Duodenal mucosa (tissue), 2 donors: Measurements from ENCODE around the gene CCDC91.
"Not testable (repeated sequence)": the region's sequence is repeated elsewhere in the genome, so short reads cannot be mapped to it uniquely, and the experiment has no call there.

Source experiments
- H3K27ac ChIP-seq: one replicate; pipeline ENCODE4 v1.7.0; 2013; ENCODE audit warnings: low read depth, low read length
- H3K27me3 ChIP-seq, 2 donors: one replicate each; pipeline ENCODE4 v1.7.0; 2013; ENCODE audit warnings: low read length in 2 of 2, control low read depth in 1 of 2; ENCODE audit not compliant: insufficient read depth in 2 of 2, control insufficient read depth in 1 of 2
- H3K36me3 ChIP-seq, 2 donors: one replicate each; pipeline ENCODE4 v1.7.0; 2013; ENCODE audit warnings: low read length in 2 of 2, control low read depth in 1 of 2; ENCODE audit not compliant: insufficient read depth in 2 of 2, control insufficient read depth in 1 of 2
- H3K4me1 ChIP-seq, 2 donors: one replicate each; pipeline ENCODE4 v1.7.0; 2013; ENCODE audit warnings: low read length in 2 of 2, control low read depth in 1 of 2; ENCODE audit not compliant: insufficient read depth in 2 of 2, control insufficient read depth in 1 of 2
- H3K4me3 ChIP-seq, 2 donors: one replicate each; pipeline ENCODE4 v1.7.0; 2013; ENCODE audit warnings: low read length in 2 of 2, low read depth in 1 of 2
- H3K9ac ChIP-seq, 2 donors: one replicate each; pipeline ENCODE4 v1.7.0; 2013; ENCODE audit warnings: low read length in 2 of 2, low read depth in 1 of 2
- H3K9me3 ChIP-seq, 2 donors: one replicate each; pipeline ENCODE4 v1.7.0; 2013; ENCODE audit warnings: low read length in 2 of 2, control low read depth in 1 of 2; ENCODE audit not compliant: control insufficient read depth in 1 of 2

Gene CCDC91

DNA sequence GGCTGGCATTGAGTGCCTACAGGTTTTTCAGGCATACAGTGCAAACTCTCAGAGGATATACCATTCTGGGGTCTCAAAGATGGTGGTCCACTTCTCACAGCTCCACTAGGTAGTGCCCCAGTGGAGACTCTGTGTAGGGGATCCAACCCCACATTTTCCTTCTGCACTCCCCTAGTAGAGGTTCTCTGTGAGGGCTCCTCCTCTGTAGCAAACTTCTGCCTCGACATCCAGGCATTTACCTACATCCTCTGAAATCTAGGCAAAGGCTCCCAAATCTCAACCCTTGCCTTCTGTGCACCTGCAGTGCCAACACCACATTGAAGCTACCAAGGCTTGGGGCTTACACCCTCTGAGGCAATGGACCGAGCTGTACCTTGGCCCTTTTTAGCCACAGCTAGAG, 179.2 kb downstream of the CCDC91 start:
- H3K9me3 ChIP-seq = peaks cover 24 to 38% of the 10 kb centered on the region in 2 donors
- H3K27ac ChIP-seq = no peak overlapping the region
- no peaks in the 10 kb centered on the region for H3K4me1 ChIP-seq
- H3K36me3 ChIP-seq = peaks cover 6 to 10% of the 10 kb centered on the region in 2 donors
- no peak overlapping the region for H3K9ac ChIP-seq
- H3K27me3 ChIP-seq = no peaks in the 10 kb centered on the region
- no peak overlapping the region for H3K4me3 ChIP-seq

DNA sequence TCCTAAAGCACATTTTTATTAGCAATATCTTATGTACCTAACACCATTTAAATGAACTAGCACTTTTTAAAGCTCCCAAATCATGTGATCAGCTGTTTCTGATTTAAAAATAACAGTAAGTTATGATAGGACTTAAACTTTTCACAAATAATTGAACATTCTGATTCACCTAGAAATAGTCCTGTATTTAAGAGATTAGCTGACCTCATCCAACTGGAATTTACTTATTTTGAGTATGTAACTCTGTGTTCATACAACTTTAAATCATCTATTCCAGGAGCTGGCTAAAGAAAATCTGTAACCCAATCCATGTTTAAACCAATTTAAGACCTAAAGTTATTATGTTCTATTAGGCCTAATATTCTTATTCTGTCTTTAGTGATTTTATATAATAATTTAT, 184.3 kb downstream of the CCDC91 start:
- no peaks in the 10 kb centered on the region for H3K4me1 ChIP-seq
- no peak overlapping the region for H3K9ac ChIP-seq
- H3K4me3 ChIP-seq = no peak overlapping the region
- peaks cover 0 to 3% of the 10 kb centered on the region in 2 donors for H3K36me3 ChIP-seq
- no peaks in the 10 kb centered on the region for H3K27me3 ChIP-seq
- H3K27ac ChIP-seq = no peak overlapping the region
- peaks cover 12 to 16% of the 10 kb centered on the region in 2 donors for H3K9me3 ChIP-seq

DNA sequence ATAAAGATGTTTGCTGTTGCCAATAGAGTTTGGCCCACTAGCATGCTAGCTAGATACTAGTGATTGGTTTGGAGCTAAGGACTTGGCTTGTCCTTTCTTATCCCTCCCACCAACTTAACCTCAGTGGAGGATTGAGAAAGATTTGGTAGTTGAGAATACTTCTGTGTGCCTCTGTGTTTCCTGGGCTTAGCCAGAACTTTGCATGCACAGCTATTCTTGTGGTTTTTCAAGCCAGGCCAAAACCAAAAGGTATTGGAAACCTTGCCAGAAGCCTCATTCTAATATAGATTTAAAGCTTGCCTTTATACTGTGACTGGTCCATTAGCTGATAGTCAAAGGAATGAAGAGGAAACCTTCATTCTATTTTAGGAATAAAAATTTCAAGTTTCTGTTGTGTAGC, 188.5 kb downstream of the CCDC91 start:
- no peaks in the 10 kb centered on the region for H3K27me3 ChIP-seq
- no peak overlapping the region for H3K27ac ChIP-seq
- H3K9me3 ChIP-seq = no peaks in the 10 kb centered on the region
- no peak overlapping the region for H3K4me3 ChIP-seq
- H3K9ac ChIP-seq = no peak overlapping the region
- H3K36me3 ChIP-seq = no peaks in the 10 kb centered on the region
- no peaks in the 10 kb centered on the region for H3K4me1 ChIP-seq

DNA sequence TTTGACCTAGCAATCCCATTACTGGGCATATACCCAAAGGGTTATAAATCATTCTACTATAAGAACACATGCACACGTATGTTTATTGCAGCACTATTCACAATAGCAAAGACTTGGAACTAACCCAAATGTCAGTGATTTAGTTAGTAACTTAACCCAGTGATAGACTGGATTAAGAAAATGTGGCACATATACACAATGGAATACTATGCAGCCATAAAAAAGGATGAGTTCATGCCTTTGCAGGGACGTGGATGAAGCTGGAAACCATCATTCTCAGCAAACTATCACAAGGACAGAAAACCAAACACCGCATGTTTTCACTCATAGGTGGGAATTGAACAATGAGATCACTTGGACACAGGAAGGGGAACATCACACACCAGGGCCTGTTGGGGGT, 189.5 kb downstream of the CCDC91 start:
- H3K4me3 ChIP-seq, H3K27ac ChIP-seq, H3K9ac ChIP-seq, H3K9me3 ChIP-seq, H3K27me3 ChIP-seq, H3K36me3 ChIP-seq, H3K4me1 ChIP-seq: not testable (repeated sequence)

DNA sequence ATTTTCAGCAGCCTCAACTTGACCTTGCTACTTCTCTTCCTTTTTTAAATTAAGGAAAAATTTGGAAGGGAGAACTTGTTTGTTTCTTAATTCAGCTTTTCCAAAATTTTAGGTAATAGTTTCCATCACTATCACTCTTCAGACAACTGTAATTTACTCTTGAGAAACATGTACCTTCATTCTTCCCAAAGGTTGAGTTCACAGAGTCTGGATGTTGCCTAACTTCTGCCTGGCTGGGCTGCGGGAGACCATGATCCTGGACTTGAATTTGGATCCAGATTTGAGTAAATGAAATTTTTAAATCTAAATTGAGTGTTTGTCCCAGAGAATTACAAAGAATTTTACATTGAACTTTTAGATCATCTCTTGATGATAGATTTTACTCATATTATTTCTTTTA, 193.1 kb downstream of the CCDC91 start:
- Histone ChIP-seq H3K27me3 (no peaks in the 10 kb centered on the region), H3K9ac (no peak overlapping the region), H3K9me3 (no peaks in the 10 kb centered on the region), H3K4me3 (no peak overlapping the region), H3K36me3 (no peaks in the 10 kb centered on the region), H3K27ac (no peak overlapping the region), H3K4me1 (no peaks in the 10 kb centered on the region)

DNA sequence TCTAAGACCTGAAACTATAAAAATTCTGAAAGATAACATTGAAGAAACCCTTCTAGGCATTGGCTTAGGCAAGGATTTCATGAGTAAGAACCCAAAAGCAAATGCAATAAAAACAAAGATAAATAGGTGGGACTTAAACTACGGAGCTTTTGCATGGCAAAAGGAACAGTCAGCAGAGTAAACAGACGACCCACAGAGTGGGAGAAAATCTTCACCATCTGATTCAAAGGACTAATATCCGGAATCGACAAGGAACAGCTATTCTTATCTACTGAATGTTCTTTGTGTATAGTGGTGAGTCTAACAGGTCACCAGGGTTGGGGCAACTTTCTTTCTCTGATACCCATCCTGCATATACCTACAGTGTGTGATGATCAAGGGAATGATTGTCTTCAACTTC, 198.6 kb downstream of the CCDC91 start:
- H3K4me3 ChIP-seq = no peak overlapping the region
- H3K9me3 ChIP-seq = no peaks in the 10 kb centered on the region
- H3K27ac ChIP-seq = no peak overlapping the region
- H3K27me3 ChIP-seq = no peaks in the 10 kb centered on the region
- H3K4me1 ChIP-seq = no peaks in the 10 kb centered on the region
- no peaks in the 10 kb centered on the region for H3K36me3 ChIP-seq
- H3K9ac ChIP-seq = no peak overlapping the region

DNA sequence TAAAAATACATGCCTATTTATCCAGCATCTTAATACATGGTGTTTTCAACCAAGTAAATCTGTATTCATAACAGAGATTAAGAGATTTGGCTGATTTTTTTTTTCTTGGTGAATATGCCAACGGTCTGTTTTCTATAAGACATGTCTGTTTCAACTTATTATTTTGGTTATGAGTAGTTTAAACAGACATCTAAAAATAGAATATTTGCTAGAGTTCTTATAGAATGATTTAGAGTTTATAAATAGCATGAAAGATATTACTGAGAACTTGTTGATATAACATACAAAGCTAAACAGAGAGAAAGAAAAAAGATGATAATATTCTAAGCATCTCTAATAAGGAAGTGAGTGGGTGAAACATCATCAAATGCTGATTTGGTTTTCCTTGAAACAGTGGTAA, 199.9 kb downstream of the CCDC91 start:
- no peak overlapping the region for H3K27ac ChIP-seq
- peaks cover 0 to 2% of the 10 kb centered on the region in 2 donors for H3K36me3 ChIP-seq
- no peak overlapping the region for H3K4me3 ChIP-seq
- no peaks in the 10 kb centered on the region for H3K4me1 ChIP-seq
- H3K9me3 ChIP-seq = no peaks in the 10 kb centered on the region
- no peaks in the 10 kb centered on the region for H3K27me3 ChIP-seq
- no peak overlapping the region for H3K9ac ChIP-seq

DNA sequence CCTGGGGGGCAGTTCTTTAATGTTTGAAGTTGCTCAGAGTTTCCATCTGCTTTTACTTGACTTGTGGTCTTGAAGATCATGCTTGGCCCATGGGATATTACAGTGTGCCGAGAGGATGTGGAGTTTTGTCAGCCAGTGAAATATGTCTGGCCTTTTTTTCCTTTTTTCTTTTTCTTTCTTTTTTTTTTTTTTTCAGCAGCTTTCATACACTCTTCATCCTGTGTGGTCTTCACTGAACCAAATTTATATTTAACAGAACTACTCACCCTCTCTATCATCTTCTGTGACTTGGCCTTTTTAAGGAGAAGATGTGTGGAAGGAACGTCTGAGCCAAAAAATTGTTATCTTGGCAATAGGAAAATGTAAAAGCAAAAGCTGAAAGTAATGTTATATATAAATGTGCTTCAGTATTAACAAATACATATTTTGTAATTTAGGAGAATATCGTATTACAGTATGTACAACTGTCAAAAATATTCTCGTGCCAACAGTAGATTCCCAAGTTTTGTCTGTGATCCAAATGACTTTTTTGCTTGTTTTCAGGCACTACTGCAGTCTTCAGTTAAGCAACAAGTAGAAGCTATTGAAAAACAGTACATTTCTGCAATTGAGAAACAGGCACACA, 200.6 kb downstream of the CCDC91 start:
- Histone ChIP-seq H3K9ac (no peak overlapping the region), H3K4me1 (no peaks in the 10 kb centered on the region), H3K9me3 (no peaks in the 10 kb centered on the region)

DNA sequence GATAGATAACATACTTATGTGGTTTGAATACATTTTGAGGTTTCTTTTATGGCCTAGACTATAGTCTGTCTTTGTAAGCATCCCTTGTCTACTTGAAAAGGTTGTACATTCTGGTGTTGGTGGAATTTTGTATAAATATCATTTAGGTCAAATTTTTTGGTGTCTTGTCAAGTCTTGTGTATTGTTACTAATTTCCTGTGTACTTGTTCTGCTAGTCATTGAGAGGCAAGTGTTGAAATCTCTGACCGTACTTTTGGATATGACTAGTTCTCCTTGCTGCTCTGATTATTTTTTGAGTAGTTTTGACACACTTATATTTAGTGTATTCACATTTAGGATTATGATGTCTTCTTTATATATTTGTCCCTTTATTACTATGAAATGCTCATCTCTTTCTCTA, 219.6 kb downstream of the CCDC91 start:
- Histone ChIP-seq H3K9ac (no peak overlapping the region), H3K27ac (no peak overlapping the region), H3K27me3 (no peaks in the 10 kb centered on the region), H3K4me1 (no peaks in the 10 kb centered on the region), H3K36me3 (no peaks in the 10 kb centered on the region), H3K9me3 (no peaks in the 10 kb centered on the region), H3K4me3 (no peak overlapping the region)

More for the DNA sequence above, 200.6 kb downstream of the CCDC91 start:
- Histone ChIP-seq H3K27ac (no peak overlapping the region), H3K36me3 (peaks cover 0 to 3% of the 10 kb centered on the region in 2 donors), H3K27me3 (no peaks in the 10 kb centered on the region), H3K4me3 (no peak overlapping the region)

DNA sequence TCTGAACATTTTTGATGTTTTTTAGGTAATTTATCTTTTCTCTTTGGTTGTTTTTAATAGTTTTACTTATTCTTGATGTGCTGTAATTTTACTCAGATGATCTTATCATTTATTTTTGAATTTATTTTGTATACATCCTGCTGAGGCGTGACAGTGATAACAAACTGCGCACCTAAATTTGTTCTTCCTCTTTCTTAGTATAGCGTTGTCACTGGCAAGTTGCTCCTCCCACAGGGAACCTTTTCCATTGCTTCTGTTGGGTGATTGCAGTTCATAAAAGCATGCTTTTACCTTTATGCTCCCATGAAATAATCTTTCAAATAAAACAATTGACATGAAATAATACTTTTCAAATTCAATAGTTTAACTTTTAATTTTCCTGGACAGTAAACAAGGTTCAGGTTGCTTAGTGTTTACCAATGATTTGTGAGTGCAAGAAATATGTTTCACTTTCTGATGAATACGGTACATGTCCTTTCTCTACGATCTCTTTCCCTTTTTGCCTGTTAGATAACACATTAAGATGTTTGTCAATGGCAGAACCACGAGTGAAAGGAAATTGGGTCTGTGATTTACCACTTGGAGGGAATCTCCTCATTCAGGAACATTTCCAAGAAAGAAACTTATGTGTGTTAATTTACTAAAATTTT, 223.3 kb downstream of the CCDC91 start:
- Histone ChIP-seq H3K9me3 (no peaks in the 10 kb centered on the region), H3K4me3 (no peak overlapping the region), H3K9ac (no peak overlapping the region), H3K4me1 (no peaks in the 10 kb centered on the region), H3K36me3 (no peaks in the 10 kb centered on the region), H3K27me3 (no peaks in the 10 kb centered on the region), H3K27ac (no peak overlapping the region)
